ENCODE data around the gene MNS1.

- TF ChIP-seq CTCF (IDR thresholded peaks at IDR 0.05; ENCODE audit: poor library complexity) (no peak), EZH2phosphoT487 (IDR thresholded peaks at IDR 0.05; ENCODE audit: low read depth, severe bottlenecking, unreplicated experiment) (no peak), EZH2 (IDR thresholded peaks at IDR 0.05; ENCODE audit: borderline replicate concordance) (no peak)
These were observed 53.7 kb downstream of the MNS1 start for GRCh38 chr15:56411122-56411749.
